Lower lobe of right lung (tissue), 2 donors: ENCODE measurements around the gene TP53BP2. TPM values are rescaled to one million over a fixed set of nuclear protein-coding genes. Genes with fewer than 3 reads are reported as not detected.

ENCODE experiments used
- ATAC-seq, 2 donors: fragments of 200-7000 bp; cut with Tn5 transposase; one replicate each; pipeline ENCODE4 v1.9.1; 2020 to 2022; ENCODE audit warnings: mild to moderate bottlenecking in 2 of 2, moderate library complexity in 2 of 2
- DNase-seq: peaks from one replicate; pipeline ENCODE4 v3.0.0-alpha.2; 2020
- H3K27ac ChIP-seq: fragments of 200-600 bp; one replicate; pipeline ENCODE4 v1.8.0; 2022
- H3K27me3 ChIP-seq: fragments of 200-600 bp; one replicate; pipeline ENCODE4 v1.8.0; 2022; ENCODE audit warnings: low read depth
- H3K36me3 ChIP-seq: fragments of 200-600 bp; one replicate; pipeline ENCODE4 v1.8.0; 2022; ENCODE audit warnings: mild to moderate bottlenecking
- H3K4me1 ChIP-seq: fragments of 200-600 bp; one replicate; pipeline ENCODE4 v1.8.0; 2022
- H3K4me3 ChIP-seq: fragments of 200-600 bp; one replicate; pipeline ENCODE4 v1.8.0; 2022; ENCODE audit warnings: mild to moderate bottlenecking
- H3K9me3 ChIP-seq: fragments of 200-600 bp; one replicate; pipeline ENCODE4 v1.8.0; 2022
- intact Hi-C: fragments of 100-400 bp; cut with DNase I; formaldehyde crosslinking; loops from one replicate; pipeline ENCODE4 v1.11.0; 2022
- total RNA-seq: library from RNA; stranded (reverse); fragmentation: NEBNext Ultra II Directional; extraction: Animal tissue kit (Norgen Biotek cat#: 25700); gene quantifications from one replicate; pipeline ENCODE4 v1.2.1, GENCODE V29; 2021
- TF ChIP-seq, protein P1 (sequence below): fragments of 200-600 bp; IDR thresholded peaks from one replicate; pipeline ENCODE4 v1.8.0; 2022; ENCODE audit warnings: antibody characterized with exemption, mild to moderate bottlenecking
- donor health status: DM: no; HTN: yes; CAD: no; lungs with severe emphysema.

TP53BP2 gene
- total RNA-seq, 1 donor from 2014 or later, result 59.1 TPM

DNA sequence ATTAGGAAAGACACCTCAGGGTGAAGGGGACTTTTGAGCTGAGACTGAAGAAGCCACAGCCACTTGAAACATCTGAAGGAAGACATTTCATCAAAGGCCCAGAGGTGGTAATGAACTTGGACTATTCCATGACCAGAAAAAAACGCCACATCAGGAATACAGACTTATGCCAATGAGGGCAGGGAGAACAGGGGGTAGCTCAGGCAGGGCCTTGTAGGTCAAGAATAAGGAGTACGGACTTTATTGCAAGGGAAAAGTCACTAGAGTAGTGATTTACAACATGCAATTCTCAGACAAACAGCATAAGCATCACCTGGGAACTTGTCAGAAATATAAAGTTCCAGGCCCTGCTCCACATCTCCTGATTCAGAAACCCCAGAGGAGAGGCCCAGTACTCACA is 11.8 kb downstream of the TP53BP2 start:
- TF ChIP-seq, protein P1, sequence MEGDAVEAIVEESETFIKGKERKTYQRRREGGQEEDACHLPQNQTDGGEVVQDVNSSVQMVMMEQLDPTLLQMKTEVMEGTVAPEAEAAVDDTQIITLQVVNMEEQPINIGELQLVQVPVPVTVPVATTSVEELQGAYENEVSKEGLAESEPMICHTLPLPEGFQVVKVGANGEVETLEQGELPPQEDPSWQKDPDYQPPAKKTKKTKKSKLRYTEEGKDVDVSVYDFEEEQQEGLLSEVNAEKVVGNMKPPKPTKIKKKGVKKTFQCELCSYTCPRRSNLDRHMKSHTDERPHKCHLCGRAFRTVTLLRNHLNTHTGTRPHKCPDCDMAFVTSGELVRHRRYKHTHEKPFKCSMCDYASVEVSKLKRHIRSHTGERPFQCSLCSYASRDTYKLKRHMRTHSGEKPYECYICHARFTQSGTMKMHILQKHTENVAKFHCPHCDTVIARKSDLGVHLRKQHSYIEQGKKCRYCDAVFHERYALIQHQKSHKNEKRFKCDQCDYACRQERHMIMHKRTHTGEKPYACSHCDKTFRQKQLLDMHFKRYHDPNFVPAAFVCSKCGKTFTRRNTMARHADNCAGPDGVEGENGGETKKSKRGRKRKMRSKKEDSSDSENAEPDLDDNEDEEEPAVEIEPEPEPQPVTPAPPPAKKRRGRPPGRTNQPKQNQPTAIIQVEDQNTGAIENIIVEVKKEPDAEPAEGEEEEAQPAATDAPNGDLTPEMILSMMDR, result no peak
- intact Hi-C loops, result no loop called here
- ATAC-seq, result no peak
- no peak for DNase-seq
- Histone ChIP-seq H3K36me3 (no peaks in the 10 kb centered on the region), H3K27ac (no peak overlapping the region), H3K27me3 (no peaks in the 10 kb centered on the region), H3K4me3 (no peak overlapping the region), H3K9me3 (no peaks in the 10 kb centered on the region), H3K4me1 (peaks cover 71% of the 10 kb centered on the region)

DNA sequence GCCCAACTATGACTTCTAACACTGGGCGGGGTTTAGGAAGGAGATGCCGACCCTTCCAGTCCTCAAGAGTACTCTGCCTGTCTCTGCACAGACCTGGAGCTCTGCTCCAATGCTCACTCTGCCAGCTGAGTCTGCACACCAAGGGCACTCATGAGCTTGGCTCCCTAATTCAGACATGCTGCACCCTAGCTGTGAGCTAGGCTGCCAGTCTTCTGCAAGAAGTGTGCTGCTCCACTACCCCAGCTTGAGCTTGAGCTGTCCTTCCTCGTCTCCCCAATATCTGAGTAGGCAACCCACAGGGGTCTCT is 13.2 kb downstream of the TP53BP2 start:
- no peaks in the 10 kb centered on the region for H3K9me3 ChIP-seq
- H3K27me3 ChIP-seq, result no peaks in the 10 kb centered on the region
- DNase-seq (no peak), ATAC-seq (peak; percentile 60 to 78)
- no peak overlapping the region for H3K4me3 ChIP-seq
- intact Hi-C loops, result no loop called here
- peaks cover 63% of the 10 kb centered on the region for H3K4me1 ChIP-seq
- H3K27ac ChIP-seq, result peak overlapping the region; percentile 64
- no peaks in the 10 kb centered on the region for H3K36me3 ChIP-seq
- TF ChIP-seq, protein P1, result no peak

DNA sequence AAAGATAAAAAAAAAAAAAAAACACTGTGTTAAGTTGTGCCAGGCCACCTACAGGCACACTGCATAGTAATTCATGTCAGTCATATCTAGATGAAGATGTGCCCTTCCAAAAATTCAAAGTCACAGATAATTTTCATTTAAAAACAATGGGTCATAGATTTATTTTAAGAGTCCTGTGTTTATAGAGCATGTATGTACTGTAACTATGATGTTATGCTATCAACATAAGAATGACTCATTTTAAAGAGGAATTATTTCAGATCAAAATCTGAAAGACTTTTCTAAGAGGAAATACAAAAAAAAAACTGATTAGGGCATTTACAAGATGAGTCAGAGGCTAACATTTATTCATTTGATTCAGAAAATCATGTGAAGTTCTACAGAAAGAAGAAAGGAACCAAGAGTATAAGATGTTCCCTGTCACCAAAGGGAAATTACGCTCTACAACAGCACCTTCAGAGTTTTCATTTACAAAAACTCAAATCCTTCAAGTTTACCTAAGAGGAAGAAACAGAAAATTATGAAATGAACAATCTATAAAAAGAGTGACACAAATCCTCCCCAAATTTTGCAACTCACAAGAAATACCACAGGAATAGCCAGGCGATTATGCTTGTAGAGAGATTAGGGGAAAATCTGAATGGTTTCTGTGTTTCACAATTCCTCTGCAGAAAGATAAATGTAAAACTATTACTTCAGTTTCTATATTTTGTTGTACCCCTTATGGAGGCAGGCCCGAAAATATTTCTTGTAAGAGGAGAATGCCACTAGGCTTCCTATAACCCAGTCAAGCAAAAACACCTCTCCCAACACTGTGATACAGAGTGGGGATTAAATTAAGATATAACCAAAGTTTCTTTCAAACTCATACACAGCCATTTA is 13.8 kb downstream of the TP53BP2 start:
- ATAC-seq (peak; percentile 47 to 73), DNase-seq (no peak)
- H3K4me1 ChIP-seq, result peaks cover 63% of the 10 kb centered on the region
- no peaks in the 10 kb centered on the region for H3K9me3 ChIP-seq
- TF ChIP-seq, protein P1, result no peak
- no peak overlapping the region for H3K4me3 ChIP-seq
- H3K27ac ChIP-seq, result peak overlapping the region; percentile 64
- H3K27me3 ChIP-seq, result no peaks in the 10 kb centered on the region
- intact Hi-C loops, result no loop called here
- H3K36me3 ChIP-seq, result no peaks in the 10 kb centered on the region

DNA sequence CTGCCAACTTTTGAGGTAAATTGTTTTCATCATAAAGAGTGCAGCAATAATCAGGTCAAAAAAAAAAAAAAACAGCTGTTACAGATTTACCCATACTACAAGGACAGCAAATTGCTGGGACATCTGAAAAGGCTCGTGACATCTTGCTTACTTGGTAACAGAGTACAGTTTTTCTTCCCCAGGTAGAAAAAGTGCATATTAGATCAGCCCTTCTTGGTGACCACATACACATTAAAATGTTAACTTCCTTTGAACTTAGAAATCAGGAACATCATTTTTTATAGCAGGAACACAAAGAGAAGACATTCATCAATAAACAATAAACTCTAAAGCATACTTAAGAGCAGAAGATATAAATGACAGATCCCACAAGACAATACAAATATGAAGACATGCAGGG is 16.1 kb downstream of the TP53BP2 start:
- Histone ChIP-seq H3K36me3 (no peaks in the 10 kb centered on the region), H3K9me3 (no peaks in the 10 kb centered on the region), H3K27me3 (no peaks in the 10 kb centered on the region), H3K27ac (no peak overlapping the region), H3K4me1 (peaks cover 62% of the 10 kb centered on the region), H3K4me3 (no peak overlapping the region)
- no peak for DNase-seq
- no peak for ATAC-seq
- TF ChIP-seq, protein P1, result no peak
- intact Hi-C loops, result no loop called here

DNA sequence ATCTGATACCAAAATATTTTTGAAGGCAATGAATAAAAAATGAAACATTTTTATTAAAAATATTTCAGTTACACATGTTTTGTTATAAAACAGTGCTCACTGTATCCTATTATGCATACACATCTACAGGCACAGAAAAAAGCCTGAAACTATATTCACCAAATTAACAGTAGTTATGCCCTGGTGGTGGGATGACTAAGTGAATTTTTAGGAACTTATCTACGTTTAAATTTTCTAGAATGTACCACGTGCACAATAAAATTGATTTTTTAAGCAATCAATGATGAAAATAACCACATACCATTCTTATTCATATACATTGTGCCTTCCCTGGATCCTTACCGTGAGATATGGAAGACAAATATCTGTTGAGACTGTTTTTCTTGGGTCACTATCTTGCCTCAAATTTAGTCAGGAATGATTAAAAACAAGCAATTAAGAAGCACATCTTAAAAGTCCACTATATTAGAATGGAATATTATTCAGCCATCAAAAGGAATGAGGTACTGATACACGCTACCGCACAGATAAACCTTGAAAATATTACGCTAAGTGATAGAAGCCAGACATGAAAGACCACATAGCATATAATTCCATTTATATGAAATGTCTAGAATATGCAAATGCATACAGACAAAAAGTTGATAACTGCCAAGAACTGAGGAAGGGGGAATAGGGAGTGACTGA is 17.4 kb downstream of the TP53BP2 start:
- Histone ChIP-seq H3K9me3 (no peaks in the 10 kb centered on the region), H3K27me3 (no peaks in the 10 kb centered on the region), H3K27ac (no peak overlapping the region), H3K36me3 (no peaks in the 10 kb centered on the region), H3K4me1 (peaks cover 62% of the 10 kb centered on the region), H3K4me3 (no peak overlapping the region)
- intact Hi-C loops, result no loop called here
- no peak for ATAC-seq
- DNase-seq, result no peak
- TF ChIP-seq, protein P1, result no peak
